Gastrocnemius medialis (tissue), 4 donors: ENCODE data around the gene SFXN4. TPM values are rescaled to one million over a fixed set of nuclear protein-coding genes. Genes with fewer than 3 reads are reported as not detected.
A peak's percentile ranks its signal among the peaks of the same experiment; 100 is the strongest.
"Not testable (repeated sequence)": the region's sequence is repeated elsewhere in the genome, so short reads cannot be mapped to it uniquely, and the experiment has no call there.

Experiments
- ATAC-seq, 2 donors: fragments of 150-250 bp; one replicate each; pipeline ENCODE4 v1.9.1; 2016
- DNase-seq, 2 donors: peaks; one replicate each; pipeline ENCODE4 v3.0.0-alpha.2; 2019
- H3K27ac ChIP-seq, 4 donors: fragments of 200-600 bp; sonication (generic); 1 replicate in 1 of 4; 2 replicates in 3 of 4; pipeline ENCODE4 v1.5.1; 2016 to 2018; ENCODE audit warnings: mild to moderate bottlenecking in 2 of 4, moderate library complexity in 1 of 4
- H3K27me3 ChIP-seq, 3 donors: fragments of 200-600 bp; sonication (generic) in 2 of 3; 1 replicate in 1 of 3; 2 replicates in 2 of 3; pipeline versions ENCODE4 v1.5.1 to v1.6.0; 2016 to 2019; ENCODE audit warnings: mild to moderate bottlenecking in 1 of 3, moderate library complexity in 1 of 3
- H3K36me3 ChIP-seq, 2 donors: fragments of 200-600 bp; sonication (generic) in 1 of 2; one replicate each; pipeline ENCODE4 v1.5.1; 2017 to 2018
- H3K4me1 ChIP-seq, 2 donors: fragments of 200-600 bp; sonication (generic) in 1 of 2; one replicate each; pipeline ENCODE4 v1.5.1; 2016 to 2017; ENCODE audit warnings: mild to moderate bottlenecking in 2 of 2
- H3K4me3 ChIP-seq, 4 donors: fragments of 200-600 bp; sonication (generic) in 3 of 4; 1 replicate in 1 of 4; 2 replicates in 3 of 4; pipeline ENCODE4 v1.5.1; 2016 to 2019; ENCODE audit warnings: mild to moderate bottlenecking in 2 of 4
- H3K9me3 ChIP-seq, 3 donors: fragments of 200-600 bp; sonication (generic) in 2 of 3; 1 replicate in 1 of 3; 2 replicates in 2 of 3; pipeline ENCODE4 v1.5.1; 2016 to 2019
- POLR2A ChIP-seq, 2 donors: fragments of 450-650 bp; IDR thresholded peaks; one replicate each; pipeline ENCODE4 v1.6.1; 2017; ENCODE audit warnings: antibody characterized with exemption in 2 of 2, mild to moderate bottlenecking in 2 of 2, moderate library complexity in 2 of 2
- in situ Hi-C, 4 donors: fragments of 200-750 bp; cut with MboI; loops; one replicate each; pipeline versions ENCODE4 v1.15.0 to v1.8.0; 2017; ENCODE audit warnings: low sequenced_read_pairs in 4 of 4
- intact Hi-C: fragments of 100-400 bp; cut with DNase I; formaldehyde crosslinking; loops from one replicate; pipeline ENCODE4 v1.15.1; 2023; ENCODE audit warnings: low total_unique reads
- total RNA-seq, 4 donors: library from RNA; depleted of rRNA; stranded (reverse); fragments of >200 nt; gene quantifications; one replicate each; pipeline versions ENCODE4 v1.1.0 to v1.2.3, GENCODE V29; 2016
- TF ChIP-seq, protein P1 (sequence below), 5 experiments: fragments of 450-650 bp in 3 of 5; fragments of 200-600 bp in 2 of 5; sonication (generic) in 2 of 5; IDR thresholded peaks in 4 of 5; conservative IDR thresholded peaks in 1 of 5; 1 replicate in 4 of 5; 2 replicates in 1 of 5; pipeline ENCODE4 v1.5.1; 2016 to 2019; ENCODE audit warnings: antibody characterized with exemption in 5 of 5, mild to moderate bottlenecking in 3 of 5, moderate library complexity in 3 of 5

Gene SFXN4
- total RNA-seq, 4 donors from 2014 or later = 25.6 to 69.7 (median 39.8) TPM

DNA sequence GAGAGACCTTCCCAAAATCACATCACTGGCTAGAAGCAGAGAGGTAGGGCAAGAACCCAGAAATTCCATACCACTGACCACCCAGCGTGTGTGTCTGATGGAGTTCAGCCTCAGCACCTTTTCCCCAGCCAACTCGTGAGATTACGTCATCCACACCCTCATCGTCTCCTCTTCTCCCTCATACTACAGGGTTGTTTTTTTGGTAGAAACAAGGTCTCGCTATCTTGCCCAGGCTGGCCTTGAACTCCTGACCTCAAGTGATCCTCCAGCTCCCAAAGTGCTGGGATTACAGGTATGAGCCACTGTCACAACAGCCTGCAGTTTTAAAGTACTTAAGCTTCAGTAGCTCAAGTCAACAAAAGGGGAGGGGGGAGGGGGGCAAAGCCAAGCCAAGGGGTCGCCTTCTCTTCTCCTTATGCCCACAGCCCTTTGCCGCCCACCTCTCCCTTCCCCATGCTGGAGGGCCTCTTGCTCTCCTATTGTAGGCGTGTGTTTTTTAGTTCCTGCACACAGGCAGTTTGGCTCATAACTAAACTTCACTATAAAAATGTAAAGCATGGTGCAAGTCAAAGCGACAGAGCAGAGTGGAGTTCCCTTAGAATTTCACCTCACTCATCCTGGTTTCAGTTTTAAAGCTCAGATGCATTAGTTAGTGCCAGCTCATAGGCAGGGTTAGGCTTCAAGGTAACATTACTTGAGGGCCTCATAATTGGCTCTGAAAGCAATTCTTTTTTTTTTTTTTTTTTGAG, 18.3 kb upstream of the SFXN4 start:
- TF ChIP-seq POLR2A (IDR thresholded peaks at IDR 0.05) = no peak
- TF ChIP-seq, protein P1, sequence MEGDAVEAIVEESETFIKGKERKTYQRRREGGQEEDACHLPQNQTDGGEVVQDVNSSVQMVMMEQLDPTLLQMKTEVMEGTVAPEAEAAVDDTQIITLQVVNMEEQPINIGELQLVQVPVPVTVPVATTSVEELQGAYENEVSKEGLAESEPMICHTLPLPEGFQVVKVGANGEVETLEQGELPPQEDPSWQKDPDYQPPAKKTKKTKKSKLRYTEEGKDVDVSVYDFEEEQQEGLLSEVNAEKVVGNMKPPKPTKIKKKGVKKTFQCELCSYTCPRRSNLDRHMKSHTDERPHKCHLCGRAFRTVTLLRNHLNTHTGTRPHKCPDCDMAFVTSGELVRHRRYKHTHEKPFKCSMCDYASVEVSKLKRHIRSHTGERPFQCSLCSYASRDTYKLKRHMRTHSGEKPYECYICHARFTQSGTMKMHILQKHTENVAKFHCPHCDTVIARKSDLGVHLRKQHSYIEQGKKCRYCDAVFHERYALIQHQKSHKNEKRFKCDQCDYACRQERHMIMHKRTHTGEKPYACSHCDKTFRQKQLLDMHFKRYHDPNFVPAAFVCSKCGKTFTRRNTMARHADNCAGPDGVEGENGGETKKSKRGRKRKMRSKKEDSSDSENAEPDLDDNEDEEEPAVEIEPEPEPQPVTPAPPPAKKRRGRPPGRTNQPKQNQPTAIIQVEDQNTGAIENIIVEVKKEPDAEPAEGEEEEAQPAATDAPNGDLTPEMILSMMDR (IDR thresholded peaks at IDR 0.05 in 4 of 5, conservative IDR thresholded peaks at IDR 0.05 in 1 of 5) = no peak
- in situ Hi-C loops = no loop called here
- no peak for ATAC-seq
- intact Hi-C loops = no loop called here
- Histone ChIP-seq H3K27ac (no peak overlapping the region), H3K27me3 (no peaks in the 10 kb centered on the region), H3K36me3 (no peaks in the 10 kb centered on the region), H3K4me1 (peaks cover 4 to 6% of the 10 kb centered on the region in 2 donors), H3K4me3 (no peak overlapping the region), H3K9me3 (no peaks in the 10 kb centered on the region)
- no peak for DNase-seq

DNA sequence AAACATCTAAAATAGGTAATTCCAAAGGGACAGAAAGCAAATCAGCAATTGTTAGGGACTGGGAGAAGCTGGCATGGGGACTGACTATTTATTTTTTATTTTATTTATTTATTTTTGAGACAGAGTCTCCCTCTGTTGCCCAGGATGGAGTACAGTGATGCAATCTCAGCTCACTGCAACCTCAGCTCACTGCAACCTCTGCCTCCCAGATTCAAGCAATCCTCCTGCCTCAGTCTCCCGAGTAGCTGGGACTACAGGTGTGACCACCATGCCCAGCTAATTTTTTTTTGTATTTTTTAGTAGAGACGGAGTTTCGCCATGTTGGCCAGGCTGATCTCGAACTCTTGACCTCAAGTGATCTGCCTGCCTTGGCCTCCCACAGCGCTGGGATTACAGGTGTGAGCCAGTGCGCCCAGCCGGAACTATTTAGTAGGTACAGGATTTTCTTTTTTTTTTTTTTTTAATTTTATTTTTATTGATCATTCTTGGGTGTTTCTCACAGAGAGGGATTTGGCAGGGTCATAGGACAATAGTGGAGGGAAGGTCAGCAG, 15.4 kb upstream of the SFXN4 start:
- H3K27ac ChIP-seq, intact Hi-C loops, H3K27me3 ChIP-seq, DNase-seq, H3K36me3 ChIP-seq, ATAC-seq, H3K4me3 ChIP-seq, in situ Hi-C loops, H3K9me3 ChIP-seq: not testable (repeated sequence)
- H3K4me1 ChIP-seq = peaks cover 18 to 24% of the 10 kb centered on the region in 2 donors

DNA sequence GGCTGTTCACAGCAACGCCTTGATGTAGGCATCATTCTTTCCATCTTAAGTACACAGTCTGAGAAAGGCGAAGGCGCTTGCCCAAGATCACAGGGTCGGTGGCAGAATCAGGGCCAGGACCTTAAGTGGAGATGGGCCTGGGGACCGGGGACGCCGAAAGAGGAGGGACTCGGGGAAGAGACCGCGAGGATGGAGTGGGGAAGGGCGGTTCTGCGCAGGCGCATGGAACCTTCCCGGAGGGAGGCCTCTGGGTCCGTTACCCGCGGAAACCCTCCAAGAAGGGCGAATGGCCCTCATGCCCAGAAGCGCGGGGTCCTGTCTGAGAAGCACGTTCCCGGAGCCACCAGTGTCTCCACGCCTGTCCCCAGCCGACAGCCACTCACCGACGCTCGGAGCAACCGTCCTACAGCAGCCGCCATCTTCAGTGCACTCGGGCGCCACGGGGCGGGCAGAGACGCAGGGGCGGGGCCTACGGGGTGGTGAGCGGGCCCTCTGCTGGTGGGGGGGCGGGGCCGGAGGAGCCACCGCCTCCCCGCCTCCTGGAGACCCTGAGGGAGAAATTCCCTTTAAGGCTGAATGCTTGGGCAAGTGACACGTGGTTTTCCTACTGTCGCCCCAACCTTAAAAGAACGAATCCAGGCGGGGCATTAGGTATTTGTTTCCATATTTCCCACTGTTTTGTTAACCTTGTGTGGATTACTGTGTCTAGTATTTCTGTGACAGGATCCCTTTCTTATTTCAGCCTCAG, 13.0 kb upstream of the SFXN4 start, which contains the start of gene PRDX3:
Gene PRDX3, minus strand, starts transcription at position 441 of the 748 bp plus-strand sequence. Its CDS starts 22 bp downstream, at position 419.
- H3K4me3 ChIP-seq = peak within 1 kb of the TSS; percentile 74 to 91 (median 87)
- intact Hi-C loops = loop anchor here (1.0 to 10.0 kb wide), 5 partner anchors 13 to 472 kb away; partner anchors contain the start of genes CACUL1, SFXN4 and TIAL1
- peak within 1 kb of the TSS; percentile 90 to 97 (median 94) for H3K27ac ChIP-seq
- in situ Hi-C loops = no loop called here
- peak; percentile 96 to 97 for ATAC-seq
- DNase-seq = peak; percentile 83 to 90
- H3K4me1 ChIP-seq = peaks cover 18 to 24% of the 10 kb centered on the region in 2 donors
- H3K36me3 ChIP-seq = peaks cover 0 to 3% of the 10 kb centered on the region in 2 donors
- TF ChIP-seq, protein P1 (IDR thresholded peaks at IDR 0.05 in 4 of 5, conservative IDR thresholded peaks at IDR 0.05 in 1 of 5) = peak in 3 of 5 experiments; percentile 36 to 56 (median 50)
- peak; percentile 65 to 79 for TF ChIP-seq POLR2A (IDR thresholded peaks at IDR 0.05)
- H3K9me3 ChIP-seq = no peaks in the 10 kb centered on the region
- H3K27me3 ChIP-seq = no peaks in the 10 kb centered on the region

DNA sequence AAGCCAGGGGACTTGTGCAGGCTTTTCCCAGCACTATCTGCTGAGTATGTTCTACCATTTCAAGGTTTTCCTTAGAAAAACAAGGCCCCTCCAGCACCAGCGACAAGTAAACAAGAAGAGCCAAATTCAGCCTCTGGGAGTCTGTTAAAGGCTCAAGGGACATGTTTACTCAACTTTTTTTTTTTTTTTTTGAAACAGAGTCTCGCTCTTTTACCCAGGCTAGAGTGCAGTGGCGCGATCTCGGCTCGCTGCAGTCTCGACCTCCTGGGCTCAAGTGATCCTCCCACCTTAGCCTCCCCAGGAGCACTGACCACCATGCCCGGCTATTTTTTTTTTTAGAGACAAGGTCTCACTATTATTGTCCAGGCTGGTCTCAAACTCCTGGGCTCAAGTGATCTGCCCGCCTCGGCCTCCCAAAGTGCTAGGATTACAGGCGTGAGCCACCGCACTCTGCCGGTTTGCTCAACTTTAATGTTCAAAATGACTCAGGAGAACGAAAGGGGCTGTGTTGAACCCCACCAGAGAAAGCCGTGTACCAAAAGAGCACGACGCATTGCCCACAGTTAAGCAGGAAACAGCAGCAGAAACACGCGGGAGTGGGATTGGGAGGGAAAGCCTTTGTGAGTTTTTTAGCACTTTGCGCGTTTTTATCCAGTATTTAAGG, 12.3 kb upstream of the SFXN4 start:
- intact Hi-C loops = loop anchor here (1.0 to 10.0 kb wide), 5 partner anchors 13 to 472 kb away; partner anchors contain the start of genes CACUL1, SFXN4 and TIAL1

More for the DNA sequence above, 12.3 kb upstream of the SFXN4 start:
- Histone ChIP-seq H3K4me3 (peak overlapping the region; percentile 74 to 91 (median 87)), H3K27ac (peak overlapping the region; percentile 90 to 97 (median 94)), H3K27me3 (no peaks in the 10 kb centered on the region), H3K36me3 (peaks cover 0 to 10% of the 10 kb centered on the region in 2 donors), H3K4me1 (peaks cover 18 to 24% of the 10 kb centered on the region in 2 donors), H3K9me3 (no peaks in the 10 kb centered on the region)
- ATAC-seq (peak in 1 of 2 donors; percentile 19), DNase-seq (no peak)
- no peak for TF ChIP-seq POLR2A (IDR thresholded peaks at IDR 0.05)
- TF ChIP-seq, protein P1 (IDR thresholded peaks at IDR 0.05 in 4 of 5, conservative IDR thresholded peaks at IDR 0.05 in 1 of 5) = no peak
- in situ Hi-C loops = no loop called here
